Stimulated activated CD8-positive, alpha-beta memory T cell treated with anti-CD3 and anti-CD28 coated beads, Interleukin-7, amount 100 ng/mL, for 48 hours (primary cell): ENCODE results near the gene AP2B1.

Experiments used
- DNase-seq, 2 donors: peaks; one replicate each; pipeline ENCODE4 v3.0.0-alpha.2; 2020; ENCODE audit warnings: low read depth in 1 of 2; ENCODE audit errors: extremely low read depth in 1 of 2

The AP2B1 gene

GRCh38 chr17:35765756-35766488 is 178.8 kb downstream of the AP2B1 start:
- DNase-seq, result no peak

GRCh38 chr17:35766489-35766877 is 179.4 kb downstream of the AP2B1 start:
- DNase-seq, result no peak

GRCh38 chr17:35766903-35767510 is 179.9 kb downstream of the AP2B1 start:
- DNase-seq, result no peak

GRCh38 chr17:35768797-35769196 is 181.7 kb downstream of the AP2B1 start:
- no peak for DNase-seq

GRCh38 chr17:35769895-35770486 is 182.9 kb downstream of the AP2B1 start:
- no peak for DNase-seq

GRCh38 chr17:35773129-35773528 is 186.0 kb downstream of the AP2B1 start:
- DNase-seq, result no peak

- DNase-seq, result no peak
Observed at GRCh38 chr17:35773679-35774425, 186.7 kb downstream of the AP2B1 start.

GRCh38 chr17:35774499-35774898 is 187.4 kb downstream of the AP2B1 start:
- DNase-seq, result no peak

GRCh38 chr17:35775039-35775438 is 187.9 kb downstream of the AP2B1 start:
- no peak for DNase-seq

- DNase-seq, result no peak
Observed at GRCh38 chr17:35775583-35775982, 188.5 kb downstream of the AP2B1 start.
